ENCODE data around the gene U2AF1L4. TPM values are rescaled to one million over a fixed set of nuclear protein-coding genes. Genes with fewer than 3 reads are reported as not detected.

U2AF1L4 gene
- total and polyA plus RNA-seq, 2 donors, result 19.8 to 45.0 TPM

- Histone ChIP-seq H3K27ac (ENCODE audit: low read depth in 1 of 2, low read length in 1 of 2) (no peak overlapping the region), H3K4me3 (ENCODE audit: low read length in 2 of 2) (no peak overlapping the region), H3K36me3 (ENCODE audit: control insufficient read depth in 2 of 2, insufficient read depth in 2 of 2, low read length in 1 of 2) (peaks cover 8 to 34% of the 10 kb centered on the region in 2 donors), H3K9me3 (ENCODE audit: control insufficient read depth in 2 of 2, insufficient read depth in 1 of 2, low read length in 1 of 2) (no peaks in the 10 kb centered on the region), H3K27me3 (ENCODE audit: control insufficient read depth in 2 of 2, insufficient read depth in 1 of 2, low read length in 1 of 2) (no peaks in the 10 kb centered on the region), H3K4me1 (ENCODE audit: control insufficient read depth in 2 of 2, insufficient read depth in 2 of 2, low read length in 2 of 2) (no peaks in the 10 kb centered on the region)
- DNase-seq (ENCODE audit: low read depth in 6 of 9, low spot score in 9 of 9), result no peak
- 94% methylated on average over 11 of the region's 11 CpGs for WGBS
Observed at GRCh38 chr19:35789195-35789977, 44.2 kb upstream of the U2AF1L4 start.

GRCh38 chr19:35788205-35788960, 43.2 kb upstream of the U2AF1L4 start:
- peaks cover 8 to 44% of the 10 kb centered on the region in 2 donors for H3K36me3 ChIP-seq (ENCODE audit: control insufficient read depth in 2 of 2, insufficient read depth in 2 of 2, low read length in 1 of 2)
- no peaks in the 10 kb centered on the region for H3K4me1 ChIP-seq (ENCODE audit: control insufficient read depth in 2 of 2, insufficient read depth in 2 of 2, low read length in 2 of 2)
- no peak for DNase-seq (ENCODE audit: low read depth in 6 of 9, low spot score in 9 of 9)
- H3K9me3 ChIP-seq (ENCODE audit: control insufficient read depth in 2 of 2, insufficient read depth in 1 of 2, low read length in 1 of 2), result no peaks in the 10 kb centered on the region
- 93% methylated on average over 12 of the region's 12 CpGs for WGBS
- H3K4me3 ChIP-seq (ENCODE audit: low read length in 2 of 2), result no peak overlapping the region
- H3K27me3 ChIP-seq (ENCODE audit: control insufficient read depth in 2 of 2, insufficient read depth in 1 of 2, low read length in 1 of 2), result no peaks in the 10 kb centered on the region
- no peak overlapping the region for H3K27ac ChIP-seq (ENCODE audit: low read depth in 1 of 2, low read length in 1 of 2)

- no peak for DNase-seq (ENCODE audit: low read depth in 6 of 9, low spot score in 9 of 9)
- H3K36me3 ChIP-seq (ENCODE audit: control insufficient read depth in 2 of 2, insufficient read depth in 2 of 2, low read length in 1 of 2), result peaks cover 17 to 55% of the 10 kb centered on the region in 2 donors
- 98% methylated on average over 15 of the region's 15 CpGs for WGBS
Observed at GRCh38 chr19:35787227-35787799, 42.1 kb upstream of the U2AF1L4 start.

GRCh38 chr19:35786299-35787160, 41.3 kb upstream of the U2AF1L4 start:
- H3K9me3 ChIP-seq (ENCODE audit: control insufficient read depth in 2 of 2, insufficient read depth in 1 of 2, low read length in 1 of 2), result no peaks in the 10 kb centered on the region
- no peaks in the 10 kb centered on the region for H3K27me3 ChIP-seq (ENCODE audit: control insufficient read depth in 2 of 2, insufficient read depth in 1 of 2, low read length in 1 of 2)
- no peak overlapping the region for H3K4me3 ChIP-seq (ENCODE audit: low read length in 2 of 2)
- no peak overlapping the region for H3K27ac ChIP-seq (ENCODE audit: low read depth in 1 of 2, low read length in 1 of 2)
- no peaks in the 10 kb centered on the region for H3K4me1 ChIP-seq (ENCODE audit: control insufficient read depth in 2 of 2, insufficient read depth in 2 of 2, low read length in 2 of 2)
- WGBS, result 97% methylated on average over 31 of the region's 31 CpGs
- DNase-seq (ENCODE audit: low read depth in 6 of 9, low spot score in 9 of 9), result no peak
- peaks cover 22 to 63% of the 10 kb centered on the region in 2 donors for H3K36me3 ChIP-seq (ENCODE audit: control insufficient read depth in 2 of 2, insufficient read depth in 2 of 2, low read length in 1 of 2)

More at GRCh38 chr19:35787227-35787799, 42.1 kb upstream of the U2AF1L4 start:
- Histone ChIP-seq H3K4me3 (ENCODE audit: low read length in 2 of 2) (no peak overlapping the region), H3K9me3 (ENCODE audit: control insufficient read depth in 2 of 2, insufficient read depth in 1 of 2, low read length in 1 of 2) (no peaks in the 10 kb centered on the region), H3K27me3 (ENCODE audit: control insufficient read depth in 2 of 2, insufficient read depth in 1 of 2, low read length in 1 of 2) (no peaks in the 10 kb centered on the region), H3K4me1 (ENCODE audit: control insufficient read depth in 2 of 2, insufficient read depth in 2 of 2, low read length in 2 of 2) (no peaks in the 10 kb centered on the region), H3K27ac (ENCODE audit: low read depth in 1 of 2, low read length in 1 of 2) (no peak overlapping the region)

- peaks cover 27 to 75% of the 10 kb centered on the region in 2 donors for H3K36me3 ChIP-seq (ENCODE audit: control insufficient read depth in 2 of 2, insufficient read depth in 2 of 2, low read length in 1 of 2)
- DNase-seq (ENCODE audit: low read depth in 6 of 9, low spot score in 9 of 9), result no peak
- H3K27ac ChIP-seq (ENCODE audit: low read depth in 1 of 2, low read length in 1 of 2), result no peak overlapping the region
- WGBS, result 98% methylated on average over 10 of the region's 10 CpGs
- H3K4me3 ChIP-seq (ENCODE audit: low read length in 2 of 2), result no peak overlapping the region
- H3K27me3 ChIP-seq (ENCODE audit: control insufficient read depth in 2 of 2, insufficient read depth in 1 of 2, low read length in 1 of 2), result no peaks in the 10 kb centered on the region
- no peaks in the 10 kb centered on the region for H3K4me1 ChIP-seq (ENCODE audit: control insufficient read depth in 2 of 2, insufficient read depth in 2 of 2, low read length in 2 of 2)
- H3K9me3 ChIP-seq (ENCODE audit: control insufficient read depth in 2 of 2, insufficient read depth in 1 of 2, low read length in 1 of 2), result no peaks in the 10 kb centered on the region
Observed at GRCh38 chr19:35785339-35785627, 40.1 kb upstream of the U2AF1L4 start.

- DNase-seq (ENCODE audit: low read depth in 6 of 9, low spot score in 9 of 9), result no peak
- H3K4me1 ChIP-seq (ENCODE audit: control insufficient read depth in 2 of 2, insufficient read depth in 2 of 2, low read length in 2 of 2), result no peaks in the 10 kb centered on the region
- no peak overlapping the region for H3K4me3 ChIP-seq (ENCODE audit: low read length in 2 of 2)
- H3K9me3 ChIP-seq (ENCODE audit: control insufficient read depth in 2 of 2, insufficient read depth in 1 of 2, low read length in 1 of 2), result no peaks in the 10 kb centered on the region
- peaks cover 31 to 81% of the 10 kb centered on the region in 2 donors for H3K36me3 ChIP-seq (ENCODE audit: control insufficient read depth in 2 of 2, insufficient read depth in 2 of 2, low read length in 1 of 2)
- no peaks in the 10 kb centered on the region for H3K27me3 ChIP-seq (ENCODE audit: control insufficient read depth in 2 of 2, insufficient read depth in 1 of 2, low read length in 1 of 2)
- no peak overlapping the region for H3K27ac ChIP-seq (ENCODE audit: low read depth in 1 of 2, low read length in 1 of 2)
- 90% methylated on average over 45 of the region's 45 CpGs for WGBS
Observed at GRCh38 chr19:35784503-35785338, 39.5 kb upstream of the U2AF1L4 start.

GRCh38 chr19:35783469-35784434, 38.5 kb upstream of the U2AF1L4 start:
- 96% methylated on average over 28 of the region's 28 CpGs for WGBS
- DNase-seq (ENCODE audit: low read depth in 6 of 9, low spot score in 9 of 9), result no peak
- no peak overlapping the region for H3K4me3 ChIP-seq (ENCODE audit: low read length in 2 of 2)
- no peak overlapping the region for H3K27ac ChIP-seq (ENCODE audit: low read depth in 1 of 2, low read length in 1 of 2)
- H3K27me3 ChIP-seq (ENCODE audit: control insufficient read depth in 2 of 2, insufficient read depth in 1 of 2, low read length in 1 of 2), result no peaks in the 10 kb centered on the region
- no peaks in the 10 kb centered on the region for H3K4me1 ChIP-seq (ENCODE audit: control insufficient read depth in 2 of 2, insufficient read depth in 2 of 2, low read length in 2 of 2)
- peaks cover 36 to 87% of the 10 kb centered on the region in 2 donors for H3K36me3 ChIP-seq (ENCODE audit: control insufficient read depth in 2 of 2, insufficient read depth in 2 of 2, low read length in 1 of 2)
- no peaks in the 10 kb centered on the region for H3K9me3 ChIP-seq (ENCODE audit: control insufficient read depth in 2 of 2, insufficient read depth in 1 of 2, low read length in 1 of 2)

All from thymus (tissue), 11 donors.